ENCODE results near the gene GREM2. TPM values are rescaled to one million over a fixed set of nuclear protein-coding genes. Genes with fewer than 3 reads are reported as not detected.

Gene GREM2
- total RNA-seq, 1 experiment from 2014 or later, result not detected

- intact Hi-C loops (cut with micrococcal nuclease; ENCODE audit: unreplicated experiment), result no loop called here
- ChIA-PET CTCF (no interaction called here), POLR2A (ENCODE audit: low non-redundant PET) (no interaction called here)
- no TSS peak for BruUV-seq (replicated peaks)
- no peak overlapping the region for H3K4me3 ChIP-seq (ENCODE audit: low read depth, low read length, poor library complexity, severe bottlenecking)
- H3K27ac ChIP-seq (ENCODE audit: low read depth, low read length, poor library complexity, severe bottlenecking), result no peak overlapping the region
- H3K27me3 ChIP-seq (replicated peaks; ENCODE audit: insufficient read depth, low read depth, low read length, poor library complexity), result peaks cover 18% of the 10 kb centered on the region
- no peak for DNase-seq (ENCODE audit: low spot score)
- H3K9me3 ChIP-seq (ENCODE audit: low read depth, low read length, poor library complexity, severe bottlenecking), result no peaks in the 10 kb centered on the region
- no peaks in the 10 kb centered on the region for H3K4me1 ChIP-seq (ENCODE audit: insufficient read depth, low read length, poor library complexity, severe bottlenecking)
- TF ChIP-seq EZH2 (IDR thresholded peaks at IDR 0.05; ENCODE audit: borderline replicate concordance, low read depth, low read length, poor library complexity, severe bottlenecking) (no peak), CTCF (conservative IDR thresholded peaks at IDR 0.05; ENCODE audit: low read depth, low read length) (no peak)
- H3K36me3 ChIP-seq (ENCODE audit: insufficient read depth, low read length, poor library complexity, severe bottlenecking), result no peaks in the 10 kb centered on the region
Measured at GRCh38 chr1:240599830-240600229, 12.1 kb downstream of the GREM2 start.

GRCh38 chr1:240599299-240599698 lies 12.7 kb downstream of the GREM2 start:
- no peak overlapping the region for H3K27ac ChIP-seq (ENCODE audit: low read depth, low read length, poor library complexity, severe bottlenecking)
- no peak for DNase-seq (ENCODE audit: low spot score)
- H3K27me3 ChIP-seq (replicated peaks; ENCODE audit: insufficient read depth, low read depth, low read length, poor library complexity), result peaks cover 18% of the 10 kb centered on the region
- ChIA-PET POLR2A (ENCODE audit: low non-redundant PET) (no interaction called here), CTCF (no interaction called here)
- no peak for TF ChIP-seq EZH2 (IDR thresholded peaks at IDR 0.05; ENCODE audit: borderline replicate concordance, low read depth, low read length, poor library complexity, severe bottlenecking)
- no peak for TF ChIP-seq CTCF (conservative IDR thresholded peaks at IDR 0.05; ENCODE audit: low read depth, low read length)
- intact Hi-C loops (cut with micrococcal nuclease; ENCODE audit: unreplicated experiment), result no loop called here
- no peaks in the 10 kb centered on the region for H3K4me1 ChIP-seq (ENCODE audit: insufficient read depth, low read length, poor library complexity, severe bottlenecking)
- H3K36me3 ChIP-seq (ENCODE audit: insufficient read depth, low read length, poor library complexity, severe bottlenecking), result no peaks in the 10 kb centered on the region
- no peaks in the 10 kb centered on the region for H3K9me3 ChIP-seq (ENCODE audit: low read depth, low read length, poor library complexity, severe bottlenecking)
- BruUV-seq (replicated peaks), result no TSS peak
- no peak overlapping the region for H3K4me3 ChIP-seq (ENCODE audit: low read depth, low read length, poor library complexity, severe bottlenecking)

- no peak for DNase-seq (ENCODE audit: low spot score)
Measured at GRCh38 chr1:240598216-240599001, 13.5 kb downstream of the GREM2 start.

More at GRCh38 chr1:240598216-240599001, 13.5 kb downstream of the GREM2 start:
- H3K4me3 ChIP-seq (ENCODE audit: low read depth, low read length, poor library complexity, severe bottlenecking), result no peak overlapping the region
- no TSS peak for BruUV-seq (replicated peaks)
- POLR2A ChIA-PET (ENCODE audit: low non-redundant PET), result no interaction called here
- H3K27ac ChIP-seq (ENCODE audit: low read depth, low read length, poor library complexity, severe bottlenecking), result no peak overlapping the region
- TF ChIP-seq EZH2 (IDR thresholded peaks at IDR 0.05; ENCODE audit: borderline replicate concordance, low read depth, low read length, poor library complexity, severe bottlenecking) (no peak), CTCF (conservative IDR thresholded peaks at IDR 0.05; ENCODE audit: low read depth, low read length) (no peak)
- no peaks in the 10 kb centered on the region for H3K4me1 ChIP-seq (ENCODE audit: insufficient read depth, low read length, poor library complexity, severe bottlenecking)
- H3K36me3 ChIP-seq (ENCODE audit: insufficient read depth, low read length, poor library complexity, severe bottlenecking), result no peaks in the 10 kb centered on the region
- H3K27me3 ChIP-seq (replicated peaks; ENCODE audit: insufficient read depth, low read depth, low read length, poor library complexity), result peaks cover 18% of the 10 kb centered on the region
- no peaks in the 10 kb centered on the region for H3K9me3 ChIP-seq (ENCODE audit: low read depth, low read length, poor library complexity, severe bottlenecking)
- CTCF ChIA-PET, result no interaction called here
- intact Hi-C loops (cut with micrococcal nuclease; ENCODE audit: unreplicated experiment), result no loop called here
